Measurements from ENCODE around the gene SIRPA.

The SIRPA gene

GRCh38 chr20:1965520-1966351 lies 70.5 kb downstream of the SIRPA start:
- DNase-seq: peak; percentile 89
- peak overlapping the region; percentile 78 for H3K27ac ChIP-seq
- H3K9me3 ChIP-seq (ENCODE audit: severe bottlenecking): no peaks in the 10 kb centered on the region
- H3K36me3 ChIP-seq: no peaks in the 10 kb centered on the region
- TF ChIP-seq, protein P1, sequence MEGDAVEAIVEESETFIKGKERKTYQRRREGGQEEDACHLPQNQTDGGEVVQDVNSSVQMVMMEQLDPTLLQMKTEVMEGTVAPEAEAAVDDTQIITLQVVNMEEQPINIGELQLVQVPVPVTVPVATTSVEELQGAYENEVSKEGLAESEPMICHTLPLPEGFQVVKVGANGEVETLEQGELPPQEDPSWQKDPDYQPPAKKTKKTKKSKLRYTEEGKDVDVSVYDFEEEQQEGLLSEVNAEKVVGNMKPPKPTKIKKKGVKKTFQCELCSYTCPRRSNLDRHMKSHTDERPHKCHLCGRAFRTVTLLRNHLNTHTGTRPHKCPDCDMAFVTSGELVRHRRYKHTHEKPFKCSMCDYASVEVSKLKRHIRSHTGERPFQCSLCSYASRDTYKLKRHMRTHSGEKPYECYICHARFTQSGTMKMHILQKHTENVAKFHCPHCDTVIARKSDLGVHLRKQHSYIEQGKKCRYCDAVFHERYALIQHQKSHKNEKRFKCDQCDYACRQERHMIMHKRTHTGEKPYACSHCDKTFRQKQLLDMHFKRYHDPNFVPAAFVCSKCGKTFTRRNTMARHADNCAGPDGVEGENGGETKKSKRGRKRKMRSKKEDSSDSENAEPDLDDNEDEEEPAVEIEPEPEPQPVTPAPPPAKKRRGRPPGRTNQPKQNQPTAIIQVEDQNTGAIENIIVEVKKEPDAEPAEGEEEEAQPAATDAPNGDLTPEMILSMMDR (IDR thresholded peaks at IDR 0.05; ENCODE audit: low read depth, low read length): peak; percentile 94
- peak overlapping the region; percentile 50 for H3K4me3 ChIP-seq (ENCODE audit: low read depth, low read length)
- no peaks in the 10 kb centered on the region for H3K27me3 ChIP-seq (ENCODE audit: insufficient read depth, low read depth, severe bottlenecking)

GRCh38 chr20:1968964-1969363 lies 73.8 kb downstream of the SIRPA start:
- Histone ChIP-seq H3K27me3 (ENCODE audit: insufficient read depth, low read depth, severe bottlenecking) (no peaks in the 10 kb centered on the region), H3K27ac (no peak overlapping the region), H3K9me3 (ENCODE audit: severe bottlenecking) (no peaks in the 10 kb centered on the region), H3K36me3 (no peaks in the 10 kb centered on the region), H3K4me3 (ENCODE audit: low read depth, low read length) (no peak overlapping the region)
- TF ChIP-seq, protein P1 (IDR thresholded peaks at IDR 0.05; ENCODE audit: low read depth, low read length): no peak
- peak; percentile 78 for DNase-seq

DNA sequence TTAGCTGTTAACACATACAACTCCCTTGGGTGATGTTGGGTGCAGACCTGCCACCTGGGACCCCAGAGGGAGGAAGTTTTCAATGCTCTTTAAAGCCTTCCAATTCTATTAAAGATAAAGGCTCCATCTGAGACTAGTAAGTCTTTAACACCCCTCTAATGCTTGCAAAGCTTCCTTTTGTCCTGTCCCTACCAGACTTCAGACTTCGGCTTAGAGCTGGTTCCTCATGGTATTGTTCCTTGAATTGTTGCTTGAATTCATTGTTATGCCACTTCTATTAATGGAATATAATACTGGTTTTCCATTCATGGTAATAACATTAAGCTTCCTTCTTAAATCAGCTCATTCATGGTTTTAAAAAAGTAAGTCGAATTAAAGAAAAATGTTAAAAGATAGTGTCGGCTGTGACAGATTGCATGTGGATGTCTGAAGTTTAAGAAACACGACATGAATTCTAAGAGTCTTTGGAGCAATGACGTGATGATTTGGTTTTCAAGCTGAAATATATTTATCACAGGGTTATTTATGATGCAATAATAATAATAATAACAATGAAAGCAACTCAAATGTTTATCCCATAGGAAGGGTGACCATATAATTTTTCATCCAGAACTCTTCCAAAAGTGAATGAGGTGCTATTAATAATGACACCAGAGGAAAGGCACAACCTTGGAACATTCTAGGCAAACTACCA lies 76.8 kb downstream of the SIRPA start:
- H3K27me3 ChIP-seq (ENCODE audit: insufficient read depth, low read depth, severe bottlenecking): no peaks in the 10 kb centered on the region
- H3K27ac ChIP-seq: peak overlapping the region; percentile 15; the same call in 1 of the 2 replicates
- no peaks in the 10 kb centered on the region for H3K9me3 ChIP-seq (ENCODE audit: severe bottlenecking)
- H3K36me3 ChIP-seq: no peaks in the 10 kb centered on the region
- TF ChIP-seq, protein P1 (IDR thresholded peaks at IDR 0.05; ENCODE audit: low read depth, low read length): no peak
- DNase-seq: peak; percentile 20
- no peak overlapping the region for H3K4me3 ChIP-seq (ENCODE audit: low read depth, low read length)

DNA sequence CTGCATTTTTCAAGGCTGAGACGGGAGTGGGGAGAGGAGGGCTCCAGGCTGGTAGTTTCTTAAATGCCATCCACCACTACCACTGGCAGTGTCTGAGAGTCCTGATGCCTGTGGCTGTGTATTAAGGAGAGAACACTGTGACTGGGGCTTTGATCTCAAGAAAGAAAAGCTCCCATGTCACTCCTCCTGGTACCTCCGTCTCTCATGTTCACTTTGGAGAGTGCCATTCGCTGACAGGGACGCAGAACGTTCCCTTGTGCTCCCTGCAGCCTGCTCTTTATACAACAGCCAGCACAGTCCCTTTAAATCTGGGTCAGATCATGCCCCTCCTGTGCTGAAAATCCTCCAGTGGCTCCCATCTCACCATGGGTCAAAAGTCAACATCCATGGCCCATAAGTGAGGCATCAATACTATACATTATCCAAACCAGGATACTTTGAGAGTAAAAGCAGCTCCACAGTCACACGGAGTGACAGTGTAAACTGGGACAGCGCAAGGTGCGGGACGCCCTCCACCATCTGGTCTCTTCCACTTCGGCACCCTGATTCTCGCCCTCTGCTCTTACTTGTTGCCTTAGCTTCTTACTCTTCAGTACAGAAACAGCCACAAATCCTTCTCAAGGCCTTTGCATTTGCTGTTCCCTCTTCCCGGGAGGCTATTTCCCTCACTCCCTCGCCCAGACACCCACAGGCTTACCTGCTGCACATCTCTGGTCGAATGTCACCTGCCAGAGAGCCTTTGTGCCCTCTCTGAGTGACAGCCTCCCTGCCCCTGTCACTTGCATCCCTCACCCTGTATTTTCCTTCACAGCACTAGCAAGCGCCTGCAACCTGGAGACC lies 78.6 kb downstream of the SIRPA start:
- peak; percentile 27 for DNase-seq
- H3K36me3 ChIP-seq: no peaks in the 10 kb centered on the region
- H3K27ac ChIP-seq: no peak overlapping the region
- no peaks in the 10 kb centered on the region for H3K9me3 ChIP-seq (ENCODE audit: severe bottlenecking)
- TF ChIP-seq, protein P1 (IDR thresholded peaks at IDR 0.05; ENCODE audit: low read depth, low read length): no peak
- peak overlapping the region; percentile 3; the same call in 1 of the 2 replicates for H3K4me3 ChIP-seq (ENCODE audit: low read depth, low read length)
- no peaks in the 10 kb centered on the region for H3K27me3 ChIP-seq (ENCODE audit: insufficient read depth, low read depth, severe bottlenecking)

DNA sequence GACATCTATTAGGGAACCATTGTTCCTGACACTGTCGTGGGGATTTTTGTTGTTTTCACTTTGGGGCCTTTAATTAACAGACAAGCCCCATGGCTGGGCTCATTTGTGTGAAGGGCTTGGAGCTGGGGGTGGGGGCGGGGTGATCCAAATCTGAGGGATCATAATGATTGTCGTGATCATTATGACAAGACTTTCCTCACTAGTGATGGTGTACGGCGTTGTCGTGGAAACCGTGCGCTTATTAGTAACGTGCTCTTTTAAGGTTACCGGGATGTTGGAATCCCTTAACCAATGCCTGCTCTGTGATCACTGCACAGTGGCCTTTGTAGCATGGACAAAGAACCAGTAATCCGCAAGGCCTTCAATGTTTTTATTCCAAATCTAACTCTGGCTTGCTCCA lies 80.1 kb downstream of the SIRPA start:
- H3K36me3 ChIP-seq: no peaks in the 10 kb centered on the region
- no peak for DNase-seq
- TF ChIP-seq, protein P1 (IDR thresholded peaks at IDR 0.05; ENCODE audit: low read depth, low read length): no peak
- no peak overlapping the region for H3K27ac ChIP-seq
- H3K9me3 ChIP-seq (ENCODE audit: severe bottlenecking): no peaks in the 10 kb centered on the region
- H3K4me3 ChIP-seq (ENCODE audit: low read depth, low read length): no peak overlapping the region
- no peaks in the 10 kb centered on the region for H3K27me3 ChIP-seq (ENCODE audit: insufficient read depth, low read depth, severe bottlenecking)
